HG02884 (cell line): ENCODE results near the gene CENPV.
A peak's percentile ranks its signal among the peaks of the same experiment; 100 is the strongest.
"Not testable (repeated sequence)": the region's sequence is repeated elsewhere in the genome, so short reads cannot be mapped to it uniquely, and the experiment has no call there.

Experiments
- ATAC-seq: cut with Tn5 transposase; IDR thresholded peaks from one replicate; pipeline ENCODE4 v1.9.1; 2021; ENCODE audit warnings: mild to moderate bottlenecking, moderate library complexity; ENCODE audit not compliant: unreplicated experiment

Gene CENPV

GRCh38 chr17:16353317-16354174 is at the start of gene CENPV:
Gene CENPV, minus strand, starts transcription at chr17:16353469. Its CDS starts 33 bp downstream, at chr17:16353436.
- peak; percentile 60 for ATAC-seq

GRCh38 chr17:16398270-16399267 is 45.3 kb upstream of the CENPV start:
- ATAC-seq = peak; percentile 81

DNA sequence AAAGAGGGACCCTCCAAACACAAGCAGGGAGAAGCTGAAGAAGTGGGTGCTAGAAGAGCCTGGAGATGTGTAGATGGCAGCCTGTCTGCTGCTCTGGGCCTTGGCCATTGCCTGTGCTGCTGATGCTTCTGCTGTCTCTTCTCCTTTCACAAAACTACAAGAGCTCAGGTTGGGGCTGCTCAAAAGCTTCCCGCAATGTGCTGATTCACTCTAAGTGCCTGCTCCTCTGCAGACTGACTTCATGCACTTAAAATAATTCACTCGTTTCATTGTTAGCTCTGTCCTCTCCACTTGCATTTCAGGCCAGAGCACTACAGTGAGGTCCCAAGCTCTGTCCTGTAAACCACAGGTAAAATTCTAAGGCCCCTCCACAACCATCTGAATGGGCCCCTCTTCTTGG is 43.4 kb upstream of the CENPV start:
- ATAC-seq = not testable (repeated sequence)

DNA sequence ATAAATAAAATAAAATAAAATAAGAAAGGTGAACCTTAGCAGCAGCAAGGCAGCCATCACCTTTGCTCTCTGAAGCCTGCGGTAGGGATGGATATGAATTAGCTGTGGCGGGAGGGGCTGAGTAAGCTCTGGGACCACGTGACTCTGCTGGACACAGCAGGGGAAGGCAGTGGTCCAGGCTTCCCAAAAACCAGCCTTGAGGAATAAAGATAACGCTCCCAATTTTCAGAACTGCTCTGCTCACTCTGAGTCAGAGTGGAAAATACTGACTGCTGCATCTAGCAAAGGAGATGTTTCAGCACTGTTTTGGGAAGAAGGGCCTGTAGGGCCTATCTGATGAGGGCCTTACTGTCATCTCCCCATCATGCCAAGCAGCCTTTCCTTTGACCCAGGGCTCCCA is 42.6 kb upstream of the CENPV start:
- ATAC-seq = not testable (repeated sequence)

- not testable (repeated sequence) for ATAC-seq
These were observed 39.2 kb upstream of the CENPV start for GRCh38 chr17:16392491-16392890.

DNA sequence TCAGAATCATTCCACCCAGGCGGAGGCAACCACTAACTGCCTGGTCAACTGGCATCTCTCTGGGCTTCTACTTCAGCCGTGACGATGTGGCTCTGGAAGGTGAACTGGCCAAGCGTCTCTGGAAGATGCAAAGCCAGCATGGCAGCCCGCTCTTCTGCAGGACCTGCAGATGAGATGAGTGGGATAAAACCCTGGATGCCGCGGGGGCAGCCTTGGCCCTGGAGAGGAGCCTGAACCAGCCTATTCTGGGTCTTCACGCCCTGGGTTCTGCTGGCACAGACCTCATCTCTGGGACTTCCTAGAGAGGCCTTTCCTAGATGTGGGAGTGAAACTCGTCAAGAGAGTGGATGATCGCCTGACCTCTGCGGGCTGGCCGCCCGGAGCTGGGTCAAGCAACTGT is 38.2 kb upstream of the CENPV start:
- ATAC-seq = no peak

- not testable (repeated sequence) for ATAC-seq
These were observed 32.8 kb upstream of the CENPV start for GRCh38 chr17:16386126-16386507.

- no peak for ATAC-seq
These were observed 31.3 kb upstream of the CENPV start for GRCh38 chr17:16384557-16384956.

DNA sequence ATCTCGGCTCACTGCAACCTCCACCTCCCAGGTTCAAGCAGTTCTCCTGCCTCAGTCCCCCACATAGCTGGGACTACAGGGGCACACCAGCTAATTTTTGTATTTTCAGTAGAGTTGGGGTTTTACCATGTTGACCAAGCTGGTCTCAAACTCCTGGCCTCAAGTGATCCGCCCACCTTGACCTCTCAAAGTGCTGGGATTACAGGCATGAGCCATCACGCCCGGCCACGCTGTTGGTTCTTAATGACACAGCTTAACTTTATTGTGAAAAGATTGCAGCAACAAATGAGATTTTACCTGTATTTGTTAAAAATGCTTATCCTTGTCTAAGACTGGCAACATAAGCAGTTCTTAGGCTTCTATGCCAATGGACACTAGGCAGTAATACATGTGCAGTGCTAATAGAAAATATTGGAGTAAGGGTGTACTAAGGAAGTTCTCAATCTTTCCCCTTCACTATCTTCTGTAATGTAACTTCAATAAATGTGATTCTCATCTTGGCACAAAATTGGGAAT is 30.6 kb upstream of the CENPV start:
- ATAC-seq = no peak

DNA sequence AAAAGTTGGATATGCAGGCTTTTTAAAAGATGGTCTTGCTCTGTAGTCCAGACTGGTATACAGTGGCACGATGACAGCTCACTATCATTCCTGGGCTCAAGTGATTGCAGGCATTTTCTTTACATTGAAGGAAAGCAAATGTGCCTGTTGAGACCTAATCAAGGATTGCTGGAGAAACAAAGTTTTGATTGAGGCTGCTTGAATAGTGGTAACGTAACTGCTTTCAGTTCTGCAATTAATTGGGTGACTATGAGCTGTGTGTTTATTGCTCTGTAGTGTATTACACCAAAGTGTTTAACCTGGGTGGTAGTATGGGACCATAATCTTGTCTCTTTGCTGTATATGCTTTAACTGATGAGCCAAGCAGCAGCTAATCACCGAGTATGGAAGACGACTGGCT is 29.9 kb upstream of the CENPV start:
- no peak for ATAC-seq

DNA sequence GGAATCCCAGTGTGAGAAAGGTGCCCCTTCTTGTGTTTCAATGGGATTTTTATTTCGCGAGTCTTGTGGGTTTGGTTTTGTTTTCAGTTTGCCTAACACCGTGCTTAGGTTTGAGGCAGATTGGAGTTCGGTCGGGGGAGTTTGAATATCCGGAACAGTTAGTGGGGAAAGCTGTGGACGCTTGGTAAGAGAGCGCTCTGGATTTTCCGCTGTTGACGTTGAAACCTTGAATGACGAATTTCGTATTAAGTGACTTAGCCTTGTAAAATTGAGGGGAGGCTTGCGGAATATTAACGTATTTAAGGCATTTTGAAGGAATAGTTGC is 28.2 kb upstream of the CENPV start:
- no peak for ATAC-seq

GRCh38 chr17:16380640-16381495 is 27.6 kb upstream of the CENPV start, which contains the start of gene UBB:
Gene UBB, plus strand, starts transcription at chr17:16381091. Its CDS starts 817 bp downstream, at chr17:16381908.
- peak; percentile 86 for ATAC-seq

DNA sequence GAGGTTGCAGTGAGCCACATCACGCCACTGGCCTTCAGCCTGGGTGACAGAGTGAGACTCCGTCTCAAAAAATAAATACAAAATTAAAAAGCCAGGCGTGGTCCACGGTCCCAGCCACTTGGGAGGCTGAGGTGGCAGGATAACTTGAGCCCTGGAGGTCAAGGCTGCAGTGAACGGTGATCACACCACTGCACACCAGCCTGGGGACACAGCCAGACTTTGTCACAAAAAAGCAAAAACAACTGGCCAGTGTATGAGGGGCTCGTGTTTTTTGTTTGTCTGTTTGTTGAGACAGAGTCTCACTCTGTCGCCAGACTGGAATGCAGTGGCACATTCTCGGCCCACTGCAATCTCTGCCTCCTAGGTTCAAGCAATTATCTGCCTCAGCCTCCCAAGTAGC is 26.4 kb upstream of the CENPV start:
- no peak for ATAC-seq

GRCh38 chr17:16378636-16379282 is 25.5 kb upstream of the CENPV start:
- no peak for ATAC-seq

DNA sequence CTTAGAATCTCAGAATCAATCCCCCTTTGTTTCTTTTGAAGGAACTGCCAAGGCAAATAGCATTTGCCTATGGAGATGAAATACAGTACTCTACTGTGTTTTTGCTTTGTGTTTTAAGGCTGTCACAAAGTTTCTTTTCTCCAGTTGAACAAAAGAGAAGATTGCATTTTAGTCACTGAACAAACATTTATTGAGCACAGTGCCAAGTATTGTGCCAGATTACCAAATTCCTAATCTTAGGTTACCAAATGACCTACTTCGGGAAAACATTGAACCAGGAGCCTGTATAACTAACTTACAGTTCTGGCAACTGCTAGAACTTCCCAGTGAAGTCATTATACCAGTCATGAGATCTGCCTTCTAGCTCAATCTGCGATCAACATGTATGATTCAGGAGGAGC is 24.7 kb upstream of the CENPV start:
- ATAC-seq = no peak

DNA sequence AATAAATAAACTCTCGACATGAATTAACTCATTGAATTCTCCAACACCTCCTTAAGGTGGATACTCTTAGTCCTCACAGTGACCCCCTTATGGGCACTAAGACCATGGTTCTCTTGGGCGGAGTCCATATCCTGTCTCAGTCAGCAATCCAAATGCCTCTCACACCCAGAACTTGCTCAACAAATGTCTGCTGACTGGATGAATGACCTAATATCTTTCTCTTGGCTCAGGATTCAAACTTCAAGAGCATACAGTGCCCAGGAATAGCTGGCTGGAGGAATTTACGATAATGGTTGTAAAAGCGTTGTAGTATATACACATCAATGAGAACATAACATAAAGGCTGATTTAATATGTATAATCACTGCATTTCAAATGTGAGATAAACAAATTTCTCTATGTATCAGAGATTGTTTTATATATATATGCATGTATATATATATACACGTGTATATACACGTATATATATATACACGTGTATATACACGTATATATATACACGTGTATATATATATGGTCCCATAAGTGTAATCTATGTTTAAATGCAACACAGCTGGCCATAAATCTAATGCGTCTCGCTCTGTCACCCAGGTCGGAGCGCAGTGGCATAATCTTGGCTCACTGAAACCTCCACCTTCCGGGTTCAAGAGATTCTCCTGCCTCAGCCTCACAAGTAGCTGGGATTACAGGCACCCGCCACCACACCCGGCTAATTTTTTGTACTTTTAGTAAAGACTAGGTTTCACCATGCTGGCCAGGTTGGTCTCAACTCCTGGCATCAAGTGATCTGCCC is 21.1 kb upstream of the CENPV start:
- ATAC-seq = no peak

DNA sequence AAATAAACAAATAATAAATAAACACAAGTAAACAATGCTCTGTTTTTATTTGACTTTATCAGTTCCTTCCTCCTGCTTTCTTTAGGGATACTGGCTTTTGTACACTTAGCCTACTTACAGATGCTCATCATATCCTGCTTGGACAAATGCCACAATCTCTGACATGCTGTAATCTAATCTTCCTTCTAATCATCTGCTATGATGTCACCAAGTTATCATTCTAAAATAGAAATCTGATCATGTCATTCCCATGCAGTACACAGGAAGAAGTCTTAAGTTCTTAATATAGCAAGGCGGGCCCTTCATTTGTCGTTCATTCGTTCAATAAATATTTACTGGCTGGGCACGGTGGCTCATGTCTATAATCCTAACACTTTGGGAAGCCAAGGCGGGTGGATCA is 18.5 kb upstream of the CENPV start:
- ATAC-seq = no peak

DNA sequence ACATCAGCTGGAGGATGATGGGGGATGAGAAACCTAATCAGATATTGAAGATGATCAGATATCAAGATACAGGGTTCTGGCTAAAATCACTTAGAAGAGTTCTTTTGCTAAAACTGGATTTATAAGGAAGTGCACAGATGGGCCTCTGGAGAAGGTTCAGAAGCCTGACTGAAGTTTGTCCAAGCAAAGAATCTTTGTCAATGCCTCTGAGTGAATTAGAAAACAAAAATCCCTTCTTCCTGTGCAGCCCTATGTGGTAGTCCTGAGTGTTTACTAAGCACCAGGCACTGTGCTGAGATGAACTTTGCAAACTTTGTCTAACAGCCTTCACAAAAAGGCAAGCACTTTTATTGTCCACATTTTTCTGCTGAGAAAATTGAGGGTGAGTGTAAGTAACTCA is 11.4 kb upstream of the CENPV start:
- ATAC-seq = no peak
